Loucy (cell line): ENCODE data around the gene CHMP5.
A peak's percentile ranks its signal among the peaks of the same experiment; 100 is the strongest.

Experiments used
- H2AFZ ChIP-seq: fragments of 200-600 bp; sonication (generic); 2 replicates; pipeline ENCODE4 v1.6.0; 2016; ENCODE audit warnings: antibody characterized with exemption, mild to moderate bottlenecking, low read length, moderate library complexity
- H3F3A ChIP-seq: fragments of 200-600 bp; 2 replicates; pipeline ENCODE4 v1.6.0; 2016; ENCODE audit warnings: antibody characterized with exemption, low read depth, mild to moderate bottlenecking
- H3K27me3 ChIP-seq: fragments of 200-600 bp; sonication (generic); 2 replicates; pipeline ENCODE4 v1.6.1; 2014; ENCODE audit warnings: low read length, mild to moderate bottlenecking; ENCODE audit not compliant: insufficient read depth, poor library complexity, severe bottlenecking
- H3K36me3 ChIP-seq: fragments of 200-600 bp; sonication (generic); 2 replicates; pipeline ENCODE4 v1.6.1; 2016; ENCODE audit warnings: low read length; ENCODE audit not compliant: insufficient read depth
- H3K4me1 ChIP-seq: fragments of 200-600 bp; sonication (generic); 2 replicates; pipeline ENCODE4 v1.5.1; 2014; ENCODE audit warnings: low read length, mild to moderate bottlenecking; ENCODE audit not compliant: insufficient read depth, poor library complexity, severe bottlenecking
- H3K4me2 ChIP-seq: fragments of 200-600 bp; sonication (generic); 2 replicates; pipeline ENCODE4 v1.6.0; 2014; ENCODE audit warnings: antibody characterized with exemption, low read length, low read depth, mild to moderate bottlenecking; ENCODE audit not compliant: poor library complexity, severe bottlenecking
- H3K4me3 ChIP-seq: fragments of 200-600 bp; sonication (generic); 2 replicates; pipeline ENCODE4 v1.5.1; 2014; ENCODE audit warnings: low read length, mild to moderate bottlenecking, mixed read lengths; ENCODE audit not compliant: poor library complexity, severe bottlenecking
- H3K79me2 ChIP-seq: fragments of 200-600 bp; sonication (generic); 2 replicates; pipeline ENCODE4 v1.6.1; 2014; ENCODE audit warnings: low read length; ENCODE audit not compliant: insufficient read depth
- H3K9ac ChIP-seq: fragments of 200-600 bp; sonication (generic); 2 replicates; pipeline ENCODE4 v1.6.0; 2014; ENCODE audit warnings: mild to moderate bottlenecking, low read depth, low read length, moderate library complexity; ENCODE audit not compliant: poor library complexity, severe bottlenecking
- H3K9me2 ChIP-seq: fragments of 200-600 bp; sonication (generic); replicated peaks from 2 replicates; pipeline ENCODE4 v1.6.1; 2016; ENCODE audit warnings: low read depth, low read length, mixed read lengths
- H3K9me3 ChIP-seq: fragments of 200-600 bp; sonication (generic); 2 replicates; pipeline ENCODE4 v1.6.1; 2014; ENCODE audit warnings: mild to moderate bottlenecking, antibody characterized with exemption, low read length, low read depth; ENCODE audit not compliant: insufficient read depth
- H4K20me1 ChIP-seq: fragments of 200-600 bp; sonication (generic); 2 replicates; pipeline ENCODE4 v1.6.0; 2014; ENCODE audit warnings: antibody characterized with exemption, low read length, mild to moderate bottlenecking; ENCODE audit not compliant: insufficient read depth, poor library complexity, severe bottlenecking
- CTCF ChIP-seq: fragments of 200-600 bp; sonication (generic); conservative IDR thresholded peaks from 2 replicates; pipeline ENCODE4 v1.5.1; 2014; ENCODE audit warnings: mild to moderate bottlenecking, antibody characterized with exemption, low read length
- EZH2phosphoT487 ChIP-seq: fragments of 200-600 bp; IDR thresholded peaks from 2 replicates; pipeline ENCODE4 v1.6.1; 2018; ENCODE audit warnings: antibody characterized with exemption, mild to moderate bottlenecking, moderate library complexity, borderline replicate concordance

The CHMP5 gene

GRCh38 chr9:33257276-33257675 is 7.6 kb upstream of the CHMP5 start:
- peaks cover 39% of the 10 kb centered on the region for H4K20me1 ChIP-seq
- H3K4me2 ChIP-seq: no peak overlapping the region
- H3K4me1 ChIP-seq: peaks cover 32% of the 10 kb centered on the region
- H3K79me2 ChIP-seq: peaks cover 58% of the 10 kb centered on the region
- H2AFZ ChIP-seq: no peak overlapping the region
- H3K9ac ChIP-seq: no peak overlapping the region
- H3K9me2 ChIP-seq: no peaks in the 10 kb centered on the region
- no peaks in the 10 kb centered on the region for H3F3A ChIP-seq
- TF ChIP-seq EZH2phosphoT487 (no peak), CTCF (no peak)
- no peak overlapping the region for H3K4me3 ChIP-seq
- H3K9me3 ChIP-seq: no peaks in the 10 kb centered on the region
- peaks cover 88% of the 10 kb centered on the region for H3K36me3 ChIP-seq
- no peaks in the 10 kb centered on the region for H3K27me3 ChIP-seq

DNA sequence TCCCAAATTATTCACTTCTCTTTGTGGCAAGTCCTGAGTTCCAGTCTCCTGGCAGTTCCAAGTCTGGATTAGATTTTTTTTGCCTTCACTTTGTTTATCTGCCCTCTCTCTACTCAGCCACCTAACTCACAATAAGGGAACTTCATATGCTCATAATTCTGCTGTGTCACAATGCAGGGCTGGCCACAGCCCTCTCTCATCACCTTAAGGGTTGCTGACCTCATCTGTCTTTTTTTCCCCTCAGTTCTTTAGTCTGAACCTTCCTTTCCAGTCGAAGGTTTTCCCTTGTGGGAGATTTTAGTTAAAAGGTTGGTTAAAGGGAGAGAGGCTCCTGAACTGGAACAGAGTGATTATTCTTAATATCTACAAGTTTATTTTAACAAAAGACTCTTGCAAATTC is 4.5 kb upstream of the CHMP5 start:
- H3K79me2 ChIP-seq: peaks cover 84% of the 10 kb centered on the region
- H3K9ac ChIP-seq: no peak overlapping the region
- H3K9me2 ChIP-seq: no peaks in the 10 kb centered on the region
- no peak overlapping the region for H2AFZ ChIP-seq
- H3K36me3 ChIP-seq: peaks cover 61% of the 10 kb centered on the region
- no peaks in the 10 kb centered on the region for H3F3A ChIP-seq
- no peak for TF ChIP-seq CTCF
- no peak for TF ChIP-seq EZH2phosphoT487
- no peaks in the 10 kb centered on the region for H3K9me3 ChIP-seq
- no peak overlapping the region for H3K4me3 ChIP-seq
- peak overlapping the region; percentile 84 for H3K4me2 ChIP-seq
- peaks cover 8% of the 10 kb centered on the region for H3K27me3 ChIP-seq
- peaks cover 52% of the 10 kb centered on the region for H4K20me1 ChIP-seq
- H3K4me1 ChIP-seq: peaks cover 46% of the 10 kb centered on the region

DNA sequence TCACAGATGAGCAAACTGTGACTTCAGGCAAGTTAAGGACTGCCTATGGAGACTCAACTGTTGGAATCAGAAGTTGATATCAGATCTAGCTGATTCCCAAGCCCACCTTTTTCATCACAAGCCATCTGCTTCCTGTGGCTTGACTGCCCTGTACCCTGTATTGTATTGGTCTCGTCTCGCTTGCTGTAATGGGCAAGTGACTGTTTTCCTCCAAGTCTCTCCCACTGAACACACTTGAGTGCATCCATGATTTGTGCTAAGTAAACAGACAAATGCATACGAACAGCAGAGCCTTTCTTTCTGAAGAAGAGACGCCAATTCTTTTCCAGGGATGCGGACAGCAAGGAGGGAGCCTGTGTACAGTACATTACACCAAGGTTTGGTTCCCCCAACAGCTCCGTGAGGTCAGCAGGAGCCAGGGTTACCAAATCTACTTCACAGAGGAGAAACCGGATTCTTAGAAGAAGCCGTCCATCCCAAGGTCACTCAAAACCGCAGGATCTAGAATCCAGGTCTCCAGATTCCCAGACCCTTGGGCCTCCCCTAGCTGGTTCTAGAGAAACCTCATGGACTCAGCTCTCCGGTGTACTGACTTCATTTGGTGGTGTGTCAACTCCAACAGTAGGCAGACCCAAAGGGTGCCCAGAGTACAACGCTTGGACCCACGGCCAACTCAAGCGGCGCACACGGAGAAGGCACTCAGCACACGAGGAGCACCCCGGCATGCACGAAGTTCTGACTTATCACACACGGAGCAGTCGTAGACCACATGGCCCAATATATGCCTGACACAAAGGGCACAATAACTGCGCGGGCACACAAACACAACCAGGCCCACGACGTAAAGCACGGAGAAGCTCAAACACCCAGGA is 1.5 kb upstream of the CHMP5 start:
- H3K79me2 ChIP-seq: peaks cover 96% of the 10 kb centered on the region
- H3K9ac ChIP-seq: peak overlapping the region; percentile 92
- peaks cover 34% of the 10 kb centered on the region for H3K36me3 ChIP-seq
- peaks cover 8% of the 10 kb centered on the region for H3K27me3 ChIP-seq
- no peaks in the 10 kb centered on the region for H3K9me2 ChIP-seq
- no peaks in the 10 kb centered on the region for H3K9me3 ChIP-seq
- no peak for TF ChIP-seq EZH2phosphoT487
- TF ChIP-seq CTCF: no peak
- H3K4me3 ChIP-seq: peak overlapping the region; percentile 90
- H4K20me1 ChIP-seq: peaks cover 41% of the 10 kb centered on the region
- H3F3A ChIP-seq: no peaks in the 10 kb centered on the region
- H3K4me2 ChIP-seq: peak overlapping the region; percentile 84
- H3K4me1 ChIP-seq: peaks cover 64% of the 10 kb centered on the region
- H2AFZ ChIP-seq: peak overlapping the region; percentile 78
